ENCODE measurements around the gene SLC49A4. TPM values are rescaled to one million over a fixed set of nuclear protein-coding genes. Genes with fewer than 3 reads are reported as not detected.

SLC49A4 gene
- total RNA-seq, 1 experiment from 2014 or later = 41.6 TPM

DNA sequence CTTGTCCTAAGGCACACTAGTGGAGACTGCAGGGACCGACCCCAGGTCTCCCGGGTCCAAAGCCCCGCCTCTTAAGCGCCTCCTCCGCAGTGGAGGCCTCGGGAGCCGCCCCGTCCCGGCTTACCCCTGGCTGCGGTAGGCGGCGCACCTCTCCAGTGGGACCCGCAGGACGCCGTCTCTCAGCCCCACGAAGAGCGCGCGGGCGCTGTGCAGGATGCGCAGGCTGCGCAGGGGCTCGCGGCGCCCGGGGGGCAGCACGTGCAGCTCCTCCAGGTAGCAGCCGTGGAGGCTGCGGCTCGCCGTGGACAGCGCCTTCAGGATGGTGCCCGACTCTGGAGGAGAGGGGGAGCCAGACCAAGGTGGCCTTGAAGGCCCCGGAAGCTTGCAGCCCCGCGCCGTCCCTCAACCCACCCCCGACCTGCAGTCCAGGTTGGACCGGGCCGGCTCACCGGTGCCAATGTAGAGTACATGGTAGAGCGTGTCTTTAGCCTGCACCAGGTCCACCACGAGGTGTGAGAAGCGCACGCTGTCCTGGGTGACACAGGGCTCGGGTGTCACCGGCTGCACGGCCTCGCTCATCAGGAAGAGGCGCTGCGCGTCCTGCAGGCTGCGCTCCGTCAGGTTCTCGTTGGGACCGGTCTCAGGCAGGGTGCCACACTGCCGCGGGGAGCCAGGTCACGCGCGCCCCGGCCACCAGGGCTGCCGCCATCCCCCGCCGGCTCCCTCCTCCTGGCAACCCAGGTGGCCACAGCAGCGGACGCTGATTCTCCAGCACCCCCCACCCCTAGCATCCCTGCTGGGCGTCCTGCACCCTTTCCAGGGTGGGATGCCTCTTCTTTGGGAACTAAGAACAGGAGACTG lies 127.2 kb downstream of the SLC49A4 start:
- H3K27ac Mint-ChIP-seq (ENCODE audit: unreplicated experiment) = no peak overlapping the region
- TF ChIP-seq, protein P1, sequence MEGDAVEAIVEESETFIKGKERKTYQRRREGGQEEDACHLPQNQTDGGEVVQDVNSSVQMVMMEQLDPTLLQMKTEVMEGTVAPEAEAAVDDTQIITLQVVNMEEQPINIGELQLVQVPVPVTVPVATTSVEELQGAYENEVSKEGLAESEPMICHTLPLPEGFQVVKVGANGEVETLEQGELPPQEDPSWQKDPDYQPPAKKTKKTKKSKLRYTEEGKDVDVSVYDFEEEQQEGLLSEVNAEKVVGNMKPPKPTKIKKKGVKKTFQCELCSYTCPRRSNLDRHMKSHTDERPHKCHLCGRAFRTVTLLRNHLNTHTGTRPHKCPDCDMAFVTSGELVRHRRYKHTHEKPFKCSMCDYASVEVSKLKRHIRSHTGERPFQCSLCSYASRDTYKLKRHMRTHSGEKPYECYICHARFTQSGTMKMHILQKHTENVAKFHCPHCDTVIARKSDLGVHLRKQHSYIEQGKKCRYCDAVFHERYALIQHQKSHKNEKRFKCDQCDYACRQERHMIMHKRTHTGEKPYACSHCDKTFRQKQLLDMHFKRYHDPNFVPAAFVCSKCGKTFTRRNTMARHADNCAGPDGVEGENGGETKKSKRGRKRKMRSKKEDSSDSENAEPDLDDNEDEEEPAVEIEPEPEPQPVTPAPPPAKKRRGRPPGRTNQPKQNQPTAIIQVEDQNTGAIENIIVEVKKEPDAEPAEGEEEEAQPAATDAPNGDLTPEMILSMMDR (IDR thresholded peaks at IDR 0.05; ENCODE audit: insufficient read depth in 1 of 2, low read depth in 1 of 2, low read length in 1 of 2, severe bottlenecking in 1 of 2, unreplicated experiment in 1 of 2) = no peak
- BruUV-seq (replicated peaks) = no TSS peak
- ChIA-PET POLR2A (no interaction called here), CTCF (no interaction called here)
- no peaks in the 10 kb centered on the region for H3K36me3 Mint-ChIP-seq (ENCODE audit: insufficient read depth, unreplicated experiment)
- no peak for DNase-seq
- Histone ChIP-seq H3K27me3 (replicated peaks; ENCODE audit: control insufficient read depth, insufficient read depth, low read length) (no peaks in the 10 kb centered on the region), H3K4me3 (ENCODE audit: low read depth, low read length) (no peak overlapping the region), H3K36me3 (ENCODE audit: control insufficient read depth, insufficient read depth, low read length) (no peaks in the 10 kb centered on the region), H3K9me3 (no peaks in the 10 kb centered on the region), H3K4me1 (0 out of 2 replicates have a peak, but pooled peaks cover 5% of the 10 kb centered on the region)
- intact Hi-C loops (cut with micrococcal nuclease; ENCODE audit: unreplicated experiment) = no loop called here
- no peaks in the 10 kb centered on the region for H3K27me3 Mint-ChIP-seq (ENCODE audit: insufficient read depth, unreplicated experiment)
- H3K4me1 Mint-ChIP-seq (ENCODE audit: low read depth, unreplicated experiment) = peaks cover 4% of the 10 kb centered on the region
- no peak overlapping the region for H3K4me3 Mint-ChIP-seq (ENCODE audit: unreplicated experiment)
- no peaks in the 10 kb centered on the region for H3K9me3 Mint-ChIP-seq (ENCODE audit: unreplicated experiment)

DNA sequence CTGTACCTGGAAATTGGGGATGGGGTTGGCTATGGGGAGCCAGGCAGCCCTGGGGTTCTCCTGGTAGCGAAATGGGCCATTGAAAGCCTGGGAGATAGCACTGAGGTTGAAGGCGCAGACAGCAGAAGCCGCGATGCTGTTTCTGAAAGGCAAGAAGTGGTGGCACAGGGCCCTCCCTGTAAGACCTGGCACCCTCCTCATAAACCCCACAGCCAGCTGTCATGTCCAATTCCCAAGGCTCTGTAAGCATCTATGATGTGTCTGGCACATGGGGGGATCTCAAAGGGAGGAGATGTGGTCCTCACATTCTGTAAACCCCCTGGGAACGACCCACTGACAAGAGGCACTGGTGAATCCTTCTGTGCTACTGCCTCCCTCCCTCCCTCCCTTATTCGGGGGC lies 128.7 kb downstream of the SLC49A4 start:
- Mint-ChIP-seq H3K9me3 (ENCODE audit: unreplicated experiment) (no peaks in the 10 kb centered on the region), H3K27me3 (ENCODE audit: insufficient read depth, unreplicated experiment) (no peaks in the 10 kb centered on the region), H3K27ac (ENCODE audit: unreplicated experiment) (no peak overlapping the region), H3K4me1 (ENCODE audit: low read depth, unreplicated experiment) (no peaks in the 10 kb centered on the region), H3K4me3 (ENCODE audit: unreplicated experiment) (no peak overlapping the region), H3K36me3 (ENCODE audit: insufficient read depth, unreplicated experiment) (no peaks in the 10 kb centered on the region)
- Histone ChIP-seq H3K4me1 (no peaks in the 10 kb centered on the region), H3K4me3 (ENCODE audit: low read depth, low read length) (no peak overlapping the region), H3K27me3 (replicated peaks; ENCODE audit: control insufficient read depth, insufficient read depth, low read length) (no peaks in the 10 kb centered on the region), H3K36me3 (ENCODE audit: control insufficient read depth, insufficient read depth, low read length) (no peaks in the 10 kb centered on the region), H3K9me3 (no peaks in the 10 kb centered on the region)
- intact Hi-C loops (cut with micrococcal nuclease; ENCODE audit: unreplicated experiment) = no loop called here
- no peak for DNase-seq
- TF ChIP-seq, protein P1 (IDR thresholded peaks at IDR 0.05; ENCODE audit: insufficient read depth in 1 of 2, low read depth in 1 of 2, low read length in 1 of 2, severe bottlenecking in 1 of 2, unreplicated experiment in 1 of 2) = no peak
- ChIA-PET CTCF (no interaction called here), POLR2A (no interaction called here)
- no TSS peak for BruUV-seq (replicated peaks)

DNA sequence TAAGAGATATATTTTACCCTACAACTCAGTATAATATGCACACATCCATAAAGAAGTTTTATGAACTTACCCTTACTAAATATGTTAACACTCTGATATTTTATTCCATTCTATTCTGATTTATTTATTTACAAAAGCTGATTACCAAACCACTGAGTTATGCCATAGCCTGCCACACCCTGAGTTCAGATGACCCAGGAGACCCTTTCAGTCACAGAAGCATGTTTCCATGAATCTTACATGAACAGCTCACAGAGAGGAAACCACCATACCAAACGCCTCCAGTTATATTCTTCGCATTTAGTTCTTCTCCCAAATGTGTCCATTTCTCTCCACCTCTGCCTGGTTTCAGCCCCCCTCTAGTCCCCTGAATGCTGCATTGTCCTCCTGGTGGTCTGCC lies 129.2 kb downstream of the SLC49A4 start:
- no peak overlapping the region for H3K4me3 Mint-ChIP-seq (ENCODE audit: unreplicated experiment)
- Histone ChIP-seq H3K9me3 (no peaks in the 10 kb centered on the region), H3K4me3 (ENCODE audit: low read depth, low read length) (no peak overlapping the region), H3K27me3 (replicated peaks; ENCODE audit: control insufficient read depth, insufficient read depth, low read length) (no peaks in the 10 kb centered on the region), H3K4me1 (no peaks in the 10 kb centered on the region), H3K36me3 (ENCODE audit: control insufficient read depth, insufficient read depth, low read length) (no peaks in the 10 kb centered on the region)
- no TSS peak for BruUV-seq (replicated peaks)
- no peaks in the 10 kb centered on the region for H3K9me3 Mint-ChIP-seq (ENCODE audit: unreplicated experiment)
- H3K4me1 Mint-ChIP-seq (ENCODE audit: low read depth, unreplicated experiment) = no peaks in the 10 kb centered on the region
- no peaks in the 10 kb centered on the region for H3K36me3 Mint-ChIP-seq (ENCODE audit: insufficient read depth, unreplicated experiment)
- TF ChIP-seq, protein P1 (IDR thresholded peaks at IDR 0.05; ENCODE audit: insufficient read depth in 1 of 2, low read depth in 1 of 2, low read length in 1 of 2, severe bottlenecking in 1 of 2, unreplicated experiment in 1 of 2) = no peak
- H3K27me3 Mint-ChIP-seq (ENCODE audit: insufficient read depth, unreplicated experiment) = no peaks in the 10 kb centered on the region
- no peak for DNase-seq
- ChIA-PET CTCF (interaction anchor here (0.6 kb wide), 1 partner anchor 566 kb away, joined by 3 read pairs; no protein-coding TSS in a partner anchor), POLR2A (no interaction called here)
- intact Hi-C loops (cut with micrococcal nuclease; ENCODE audit: unreplicated experiment) = no loop called here
- no peak overlapping the region for H3K27ac Mint-ChIP-seq (ENCODE audit: unreplicated experiment)
